Right forelimb (tissue), 1 donor: Measurements from ENCODE around the gene NT5C.
"Not testable (repeated sequence)": the region's sequence is repeated elsewhere in the genome, so short reads cannot be mapped to it uniquely, and the experiment has no call there.

Source experiments
- DNase-seq: peaks from one replicate; pipeline ENCODE4 v3.0.0-alpha.2; 2018

NT5C gene

GRCh38 chr17:75131278-75132017, at the start of gene NT5C:
Gene NT5C, minus strand, starts transcription at chr17:75131742. Its CDS starts 35 bp downstream, at chr17:75131707.
- DNase-seq = peak; percentile 92

- DNase-seq = no peak
These were observed 49.6 kb upstream of the NT5C start for GRCh38 chr17:75181110-75181509.

- DNase-seq = no peak
These were observed 46.9 kb upstream of the NT5C start for GRCh38 chr17:75178453-75178852.

- DNase-seq = no peak
These were observed 45.1 kb upstream of the NT5C start for GRCh38 chr17:75176625-75177024.

- no peak for DNase-seq
These were observed 43.5 kb upstream of the NT5C start for GRCh38 chr17:75174996-75175395.

GRCh38 chr17:75173526-75173925, 42.0 kb upstream of the NT5C start:
- DNase-seq = no peak

GRCh38 chr17:75168998-75169397, 37.5 kb upstream of the NT5C start:
- no peak for DNase-seq

- DNase-seq = not testable (repeated sequence)
These were observed 33.1 kb upstream of the NT5C start for GRCh38 chr17:75164606-75165005.

- DNase-seq = no peak
These were observed 31.5 kb upstream of the NT5C start for GRCh38 chr17:75163074-75163473.

GRCh38 chr17:75160211-75160610, 28.7 kb upstream of the NT5C start:
- no peak for DNase-seq

GRCh38 chr17:75159196-75160031, 27.9 kb upstream of the NT5C start:
- no peak for DNase-seq

- DNase-seq = not testable (repeated sequence)
These were observed 26.9 kb upstream of the NT5C start for GRCh38 chr17:75158480-75158879.

- no peak for DNase-seq
These were observed 23.7 kb upstream of the NT5C start for GRCh38 chr17:75155191-75155601.

GRCh38 chr17:75154195-75155106, 22.9 kb upstream of the NT5C start, which contains the start of gene JPT1:
Gene JPT1, minus strand, starts transcription at chr17:75154512. Its CDS starts 115 bp downstream, at chr17:75154397.
- DNase-seq = peak; percentile 97

GRCh38 chr17:75153780-75154194, 22.2 kb upstream of the NT5C start:
- DNase-seq = peak; percentile 59

- peak; percentile 56 for DNase-seq
These were observed 21.6 kb upstream of the NT5C start for GRCh38 chr17:75152922-75153779.

- DNase-seq = no peak
These were observed 21.0 kb upstream of the NT5C start for GRCh38 chr17:75152523-75152921.

- no peak for DNase-seq
These were observed 20.4 kb upstream of the NT5C start for GRCh38 chr17:75151930-75152329.

- no peak for DNase-seq
These were observed 16.5 kb upstream of the NT5C start for GRCh38 chr17:75147878-75148546.

- no peak for DNase-seq
These were observed 15.1 kb upstream of the NT5C start for GRCh38 chr17:75146592-75146991.

- no peak for DNase-seq
These were observed 13.4 kb upstream of the NT5C start for GRCh38 chr17:75144816-75145512.
